ENCODE data around the gene MGME1.

DNA sequence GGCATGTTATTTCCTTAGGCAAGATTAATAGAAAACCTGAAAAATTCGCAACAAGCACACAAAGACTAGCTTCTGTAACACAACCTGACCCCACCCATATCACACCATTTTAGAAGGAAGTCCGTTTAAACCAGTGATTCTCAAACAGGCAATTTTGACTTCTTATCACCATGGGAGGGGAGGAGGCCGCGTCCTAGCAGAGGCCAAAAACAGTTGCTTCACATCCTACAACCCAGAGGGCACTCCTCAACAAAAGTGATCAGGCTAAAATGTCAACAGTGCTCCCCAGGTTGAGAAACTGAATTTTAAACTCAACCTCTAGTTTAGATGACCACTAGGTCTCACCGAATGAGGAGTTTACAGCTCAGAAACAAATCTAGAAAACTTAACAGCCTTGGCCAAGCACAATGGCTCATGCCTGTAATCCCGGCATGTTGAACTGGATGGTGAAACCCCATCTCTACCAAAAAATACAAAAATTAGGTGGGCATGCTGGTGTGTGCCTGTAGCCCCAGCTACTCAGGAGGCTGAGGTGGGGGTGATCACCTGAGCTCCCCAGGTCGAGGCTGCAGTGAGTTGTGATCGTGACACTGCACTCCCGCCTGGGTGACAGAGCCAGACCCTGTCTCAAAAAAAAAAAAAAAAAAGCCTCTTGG lies 3.6 kb upstream of the MGME1 start:
- no peak for TF ChIP-seq POLR2A (IDR thresholded peaks at IDR 0.05)
- TF ChIP-seq, protein P1, sequence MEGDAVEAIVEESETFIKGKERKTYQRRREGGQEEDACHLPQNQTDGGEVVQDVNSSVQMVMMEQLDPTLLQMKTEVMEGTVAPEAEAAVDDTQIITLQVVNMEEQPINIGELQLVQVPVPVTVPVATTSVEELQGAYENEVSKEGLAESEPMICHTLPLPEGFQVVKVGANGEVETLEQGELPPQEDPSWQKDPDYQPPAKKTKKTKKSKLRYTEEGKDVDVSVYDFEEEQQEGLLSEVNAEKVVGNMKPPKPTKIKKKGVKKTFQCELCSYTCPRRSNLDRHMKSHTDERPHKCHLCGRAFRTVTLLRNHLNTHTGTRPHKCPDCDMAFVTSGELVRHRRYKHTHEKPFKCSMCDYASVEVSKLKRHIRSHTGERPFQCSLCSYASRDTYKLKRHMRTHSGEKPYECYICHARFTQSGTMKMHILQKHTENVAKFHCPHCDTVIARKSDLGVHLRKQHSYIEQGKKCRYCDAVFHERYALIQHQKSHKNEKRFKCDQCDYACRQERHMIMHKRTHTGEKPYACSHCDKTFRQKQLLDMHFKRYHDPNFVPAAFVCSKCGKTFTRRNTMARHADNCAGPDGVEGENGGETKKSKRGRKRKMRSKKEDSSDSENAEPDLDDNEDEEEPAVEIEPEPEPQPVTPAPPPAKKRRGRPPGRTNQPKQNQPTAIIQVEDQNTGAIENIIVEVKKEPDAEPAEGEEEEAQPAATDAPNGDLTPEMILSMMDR (IDR thresholded peaks at IDR 0.05): no peak
